Hepatocyte (in vitro differentiated cells): Measurements from ENCODE around the gene TCHH.

ENCODE experiments used
- EZH2 ChIP-seq: fragments of 200-600 bp; sonication (generic); IDR thresholded peaks from 2 replicates; pipeline ENCODE4 v1.6.1; 2016; ENCODE audit warnings: antibody characterized with exemption, mild to moderate bottlenecking, borderline replicate concordance
- EZH2phosphoT487 ChIP-seq: fragments of 200-600 bp; sonication (generic); IDR thresholded peaks from one replicate; pipeline ENCODE4 v1.6.1; 2018; ENCODE audit warnings: antibody characterized with exemption, mild to moderate bottlenecking, low read depth, moderate library complexity; ENCODE audit not compliant: unreplicated experiment, severe bottlenecking
- TF ChIP-seq, protein P1 (sequence below): fragments of 200-600 bp; sonication (generic); IDR thresholded peaks from 2 replicates; pipeline ENCODE4 v1.5.1; 2016; ENCODE audit warnings: antibody characterized with exemption, mild to moderate bottlenecking; ENCODE audit not compliant: poor library complexity

DNA sequence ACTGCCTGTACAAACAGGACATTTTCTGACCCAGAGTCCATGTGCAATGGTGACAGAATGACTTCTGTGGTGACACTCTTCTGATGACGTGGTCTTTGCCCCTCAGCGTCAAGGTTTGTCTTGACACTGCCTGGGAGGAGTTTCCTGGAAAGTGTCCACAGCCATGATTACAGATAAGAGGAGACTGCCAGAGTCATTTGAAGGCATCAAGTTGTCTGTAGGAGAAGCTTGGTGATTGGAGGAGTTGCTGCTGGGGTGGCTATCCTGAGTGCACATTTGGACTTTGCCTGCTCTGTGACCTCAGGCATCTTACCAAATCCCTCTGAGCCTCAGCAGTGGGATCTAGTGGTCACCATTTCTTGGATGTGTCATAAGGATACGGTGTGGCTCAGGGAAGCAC, 44.1 kb downstream of the TCHH start:
- TF ChIP-seq, protein P1, sequence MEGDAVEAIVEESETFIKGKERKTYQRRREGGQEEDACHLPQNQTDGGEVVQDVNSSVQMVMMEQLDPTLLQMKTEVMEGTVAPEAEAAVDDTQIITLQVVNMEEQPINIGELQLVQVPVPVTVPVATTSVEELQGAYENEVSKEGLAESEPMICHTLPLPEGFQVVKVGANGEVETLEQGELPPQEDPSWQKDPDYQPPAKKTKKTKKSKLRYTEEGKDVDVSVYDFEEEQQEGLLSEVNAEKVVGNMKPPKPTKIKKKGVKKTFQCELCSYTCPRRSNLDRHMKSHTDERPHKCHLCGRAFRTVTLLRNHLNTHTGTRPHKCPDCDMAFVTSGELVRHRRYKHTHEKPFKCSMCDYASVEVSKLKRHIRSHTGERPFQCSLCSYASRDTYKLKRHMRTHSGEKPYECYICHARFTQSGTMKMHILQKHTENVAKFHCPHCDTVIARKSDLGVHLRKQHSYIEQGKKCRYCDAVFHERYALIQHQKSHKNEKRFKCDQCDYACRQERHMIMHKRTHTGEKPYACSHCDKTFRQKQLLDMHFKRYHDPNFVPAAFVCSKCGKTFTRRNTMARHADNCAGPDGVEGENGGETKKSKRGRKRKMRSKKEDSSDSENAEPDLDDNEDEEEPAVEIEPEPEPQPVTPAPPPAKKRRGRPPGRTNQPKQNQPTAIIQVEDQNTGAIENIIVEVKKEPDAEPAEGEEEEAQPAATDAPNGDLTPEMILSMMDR: no peak
- no peak for TF ChIP-seq EZH2phosphoT487
- no peak for TF ChIP-seq EZH2
